ENCODE results near the gene PLET1. TPM values are rescaled to one million over a fixed set of nuclear protein-coding genes. Genes with fewer than 3 reads are reported as not detected.
"Not testable (repeated sequence)": the region's sequence is repeated elsewhere in the genome, so short reads cannot be mapped to it uniquely, and the experiment has no call there.

Gene PLET1
- total RNA-seq, 3 donors from 2014 or later (not counting 1 experiment from before 2014, with no cell fraction given) = not detected

DNA sequence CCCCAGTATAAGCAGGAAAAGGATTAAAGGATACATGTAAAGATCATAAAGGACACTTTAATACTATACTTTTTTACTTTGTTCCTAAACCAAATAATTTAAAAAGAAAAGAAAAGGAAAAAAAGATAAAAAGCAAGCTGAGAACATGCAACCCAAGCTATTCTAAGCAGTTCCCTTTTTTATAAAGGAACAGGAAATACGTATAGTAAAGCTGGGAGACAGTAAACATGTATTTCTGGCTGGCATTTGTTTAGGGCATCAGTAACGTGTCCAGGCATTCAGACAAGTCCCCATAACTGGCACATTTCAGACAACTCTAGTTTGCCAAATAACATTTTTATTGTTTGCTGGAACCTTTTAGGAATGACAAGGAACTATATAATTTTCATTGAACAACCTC is 60.4 kb downstream of the PLET1 start:
- intact Hi-C loops (cut with micrococcal nuclease) = no loop called here
- Mint-ChIP-seq H3K9me3 (no peaks in the 10 kb centered on the region), H3K4me1 (no peaks in the 10 kb centered on the region), H3K27ac (no peak overlapping the region), H3K4me3 (no peak overlapping the region), H3K36me3 (no peaks in the 10 kb centered on the region), H3K27me3 (ENCODE audit: low read depth in 2 of 2) (peaks cover 0 to 3% of the 10 kb centered on the region in 2 donors)
- TF ChIP-seq, protein P1, sequence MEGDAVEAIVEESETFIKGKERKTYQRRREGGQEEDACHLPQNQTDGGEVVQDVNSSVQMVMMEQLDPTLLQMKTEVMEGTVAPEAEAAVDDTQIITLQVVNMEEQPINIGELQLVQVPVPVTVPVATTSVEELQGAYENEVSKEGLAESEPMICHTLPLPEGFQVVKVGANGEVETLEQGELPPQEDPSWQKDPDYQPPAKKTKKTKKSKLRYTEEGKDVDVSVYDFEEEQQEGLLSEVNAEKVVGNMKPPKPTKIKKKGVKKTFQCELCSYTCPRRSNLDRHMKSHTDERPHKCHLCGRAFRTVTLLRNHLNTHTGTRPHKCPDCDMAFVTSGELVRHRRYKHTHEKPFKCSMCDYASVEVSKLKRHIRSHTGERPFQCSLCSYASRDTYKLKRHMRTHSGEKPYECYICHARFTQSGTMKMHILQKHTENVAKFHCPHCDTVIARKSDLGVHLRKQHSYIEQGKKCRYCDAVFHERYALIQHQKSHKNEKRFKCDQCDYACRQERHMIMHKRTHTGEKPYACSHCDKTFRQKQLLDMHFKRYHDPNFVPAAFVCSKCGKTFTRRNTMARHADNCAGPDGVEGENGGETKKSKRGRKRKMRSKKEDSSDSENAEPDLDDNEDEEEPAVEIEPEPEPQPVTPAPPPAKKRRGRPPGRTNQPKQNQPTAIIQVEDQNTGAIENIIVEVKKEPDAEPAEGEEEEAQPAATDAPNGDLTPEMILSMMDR (IDR thresholded peaks at IDR 0.05) = no peak
- no peak overlapping the region for H3K4me3 ChIP-seq (ENCODE audit: low read length)
- H3K36me3 ChIP-seq (ENCODE audit: control insufficient read depth, insufficient read depth, low read length) = no peaks in the 10 kb centered on the region
- H3K4me1 ChIP-seq (ENCODE audit: control insufficient read depth, insufficient read depth, low read length) = no peaks in the 10 kb centered on the region
- no peaks in the 10 kb centered on the region for H3K9me3 ChIP-seq (ENCODE audit: control insufficient read depth, insufficient read depth, low read length)
- H3K27me3 ChIP-seq (ENCODE audit: control insufficient read depth, insufficient read depth, low read length) = no peaks in the 10 kb centered on the region
- ATAC-seq (no peak), DNase-seq (no peak)
- no peak overlapping the region for H3K27ac ChIP-seq (ENCODE audit: low read length)
- 21% methylated on average over 2 of the region's 2 CpGs for WGBS (ENCODE audit: insufficient coverage)

DNA sequence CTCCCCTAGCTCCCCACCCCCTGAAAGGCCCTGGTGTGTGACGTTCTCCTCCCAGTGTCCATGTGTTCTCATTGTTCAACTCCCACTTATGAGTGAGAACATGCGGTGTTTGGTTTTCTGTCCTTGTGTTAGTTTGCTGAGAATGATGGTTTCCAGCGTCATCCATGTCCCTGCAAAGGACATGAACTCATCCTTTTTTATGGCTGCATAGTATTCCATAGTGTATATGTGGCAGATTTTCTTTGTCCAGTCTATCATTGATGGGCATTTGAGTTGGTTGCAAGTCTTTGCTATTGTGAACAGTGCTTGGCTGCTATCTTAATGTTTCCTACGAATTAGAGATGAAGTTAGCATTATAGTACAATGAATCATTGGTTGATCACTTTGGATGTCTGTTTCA is 61.6 kb downstream of the PLET1 start:
- ATAC-seq; H3K9me3 Mint-ChIP-seq; H3K4me3 ChIP-seq (ENCODE audit: low read length); H3K4me1 Mint-ChIP-seq; H3K9me3 ChIP-seq (ENCODE audit: control insufficient read depth, insufficient read depth, low read length); H3K36me3 ChIP-seq (ENCODE audit: control insufficient read depth, insufficient read depth, low read length); DNase-seq; H3K27me3 ChIP-seq (ENCODE audit: control insufficient read depth, insufficient read depth, low read length); H3K27ac ChIP-seq (ENCODE audit: low read length); H3K4me1 ChIP-seq (ENCODE audit: control insufficient read depth, insufficient read depth, low read length); H3K27me3 Mint-ChIP-seq (ENCODE audit: low read depth in 2 of 2); H3K27ac Mint-ChIP-seq; intact Hi-C loops (cut with micrococcal nuclease); H3K4me3 Mint-ChIP-seq; H3K36me3 Mint-ChIP-seq: not testable (repeated sequence)
- 100% methylated on average over 2 of the region's 4 CpGs for WGBS (ENCODE audit: insufficient coverage)

Other genes with a start within 250 kb of the PLET1 start
- gene DLAT, start 235.5 kb downstream of the PLET1 start, total RNA-seq = 10 to 100 TPM; 12.6 to 16.2 (median 15.5) TPM
- not detected for gene PIH1D2, start 186.8 kb downstream of the PLET1 start, total RNA-seq
- gene NKAPD1, start 186.6 kb downstream of the PLET1 start, total RNA-seq = 10 to 100 TPM; 12.6 to 14.9 (median 13.3) TPM
- gene TIMM8B, start 174.1 kb downstream of the PLET1 start, total RNA-seq = 10 to 100 TPM; 14.6 to 17.8 (median 17.0) TPM
- 10 to 100 TPM; 46.8 to 55.0 (median 52.3) TPM for gene SDHD, start 174.0 kb downstream of the PLET1 start, total RNA-seq
- gene IL18, start 96.8 kb downstream of the PLET1 start, total RNA-seq = 10 to 100 TPM in 2 of 3 donors, 1 to 10 TPM in 1; 9.3 to 13.8 (median 10.7) TPM
- under 1 TPM; 0.45 to 0.82 (median 0.50) TPM for gene TEX12, start 93.5 kb downstream of the PLET1 start, total RNA-seq
- gene BCO2, start 85.3 kb downstream of the PLET1 start, total RNA-seq = 1 to 10 TPM; 3.9 to 7.2 (median 5.8) TPM
- 100 to 1,000 TPM in 1 of 3 donors, 10 to 100 TPM in 2; 86.7 to 106 (median 97.4) TPM for gene PTS, start 34.4 kb downstream of the PLET1 start, total RNA-seq